ENCODE measurements around the gene HIVEP3.
A peak's percentile ranks its signal among the peaks of the same experiment; 100 is the strongest.

Gene HIVEP3

GRCh38 chr1:41919764-41920397, 1.2 kb upstream of the HIVEP3 start:
- DNase-seq, result peak; percentile 91 to 94

- peak in 1 of 2 experiments; percentile 31 for DNase-seq
Observed at GRCh38 chr1:41919131-41919530, 409 bp upstream of the HIVEP3 start.

GRCh38 chr1:41917835-41918449, 780 bp downstream of the HIVEP3 start:
- peak; percentile 57 to 61 for DNase-seq

- no peak for DNase-seq
Observed at GRCh38 chr1:41917076-41917475, 1.6 kb downstream of the HIVEP3 start.

- peak; percentile 7 to 57 for DNase-seq
Observed at GRCh38 chr1:41915786-41916571, 2.7 kb downstream of the HIVEP3 start.

- DNase-seq, result no peak
Observed at GRCh38 chr1:41914516-41914915, 4.2 kb downstream of the HIVEP3 start.

- DNase-seq, result no peak
Observed at GRCh38 chr1:41913014-41913413, 5.7 kb downstream of the HIVEP3 start.

- DNase-seq, result no peak
Observed at GRCh38 chr1:41908288-41908895, 10.3 kb downstream of the HIVEP3 start.

GRCh38 chr1:41907446-41907845, 11.3 kb downstream of the HIVEP3 start:
- DNase-seq, result no peak

GRCh38 chr1:41906943-41907342, 11.8 kb downstream of the HIVEP3 start:
- no peak for DNase-seq

DNA sequence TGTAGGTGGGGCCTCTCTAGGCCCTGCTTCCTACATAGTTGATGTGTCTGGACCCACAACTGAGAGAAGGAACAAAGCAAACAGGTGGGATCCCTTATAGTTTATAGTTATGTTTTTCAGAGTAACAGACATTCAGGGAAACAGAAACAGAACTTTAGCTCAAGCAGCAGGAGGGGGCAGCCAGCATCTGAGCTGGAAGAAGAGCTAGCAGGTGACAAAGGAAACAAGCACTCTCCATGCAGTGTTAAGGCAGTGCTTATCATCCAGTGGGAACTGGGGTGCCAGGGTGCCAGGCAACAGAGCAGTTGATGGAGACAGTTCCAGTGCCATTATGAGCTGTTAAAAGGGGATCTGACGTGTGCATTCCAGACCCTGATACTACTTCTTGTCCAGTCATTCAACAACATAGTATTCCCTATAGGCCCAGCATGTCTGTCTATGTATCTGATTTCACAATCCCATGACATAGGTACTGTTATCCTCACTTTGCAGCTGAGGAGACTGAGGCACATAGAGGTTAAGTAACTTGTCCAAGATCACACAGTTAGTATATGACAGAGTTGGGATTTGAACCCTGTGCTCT, 13.5 kb downstream of the HIVEP3 start:
- no peak for DNase-seq

DNA sequence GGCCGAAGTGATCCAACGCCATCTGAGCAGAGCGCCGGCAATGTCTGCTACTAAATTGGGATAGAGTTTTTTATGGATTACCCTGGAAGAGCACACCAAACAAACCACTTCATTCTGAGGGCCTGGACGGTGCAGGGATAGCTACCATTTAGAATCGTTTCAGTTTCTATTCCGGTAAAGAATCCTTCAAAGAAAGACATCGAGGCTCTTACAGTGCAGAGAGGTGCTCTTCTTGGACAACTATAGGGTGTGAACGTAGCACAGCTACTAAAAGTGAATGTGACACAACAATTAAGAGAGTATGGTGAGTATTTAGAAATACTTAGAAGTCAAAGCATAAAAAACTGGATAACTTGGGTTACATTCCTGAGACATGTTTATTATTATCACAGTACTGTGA, 16.1 kb downstream of the HIVEP3 start:
- no peak for DNase-seq

DNA sequence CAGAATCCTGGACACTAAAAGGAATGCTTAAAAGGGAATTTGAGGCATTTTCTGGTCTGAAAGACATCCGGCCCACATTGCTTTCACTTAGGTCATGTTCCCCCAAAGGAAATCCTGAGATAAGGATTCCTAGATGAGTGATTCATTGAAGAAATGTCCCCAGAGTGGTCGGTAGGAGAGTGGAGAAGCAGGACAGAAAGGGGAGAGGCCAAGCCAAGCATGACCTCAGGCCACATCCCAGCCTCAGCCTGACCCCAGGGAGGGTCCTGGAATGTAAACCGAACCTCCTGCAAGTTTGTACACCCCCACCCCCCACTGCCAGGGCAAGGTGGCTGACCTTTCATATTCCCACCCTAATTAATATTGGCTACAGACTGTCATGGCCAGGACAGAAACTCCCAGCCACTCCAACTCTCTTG, 16.6 kb downstream of the HIVEP3 start:
- no peak for DNase-seq

GRCh38 chr1:41901551-41901950, 17.2 kb downstream of the HIVEP3 start:
- no peak for DNase-seq

GRCh38 chr1:41900603-41901444, 17.9 kb downstream of the HIVEP3 start:
- no peak for DNase-seq

DNA sequence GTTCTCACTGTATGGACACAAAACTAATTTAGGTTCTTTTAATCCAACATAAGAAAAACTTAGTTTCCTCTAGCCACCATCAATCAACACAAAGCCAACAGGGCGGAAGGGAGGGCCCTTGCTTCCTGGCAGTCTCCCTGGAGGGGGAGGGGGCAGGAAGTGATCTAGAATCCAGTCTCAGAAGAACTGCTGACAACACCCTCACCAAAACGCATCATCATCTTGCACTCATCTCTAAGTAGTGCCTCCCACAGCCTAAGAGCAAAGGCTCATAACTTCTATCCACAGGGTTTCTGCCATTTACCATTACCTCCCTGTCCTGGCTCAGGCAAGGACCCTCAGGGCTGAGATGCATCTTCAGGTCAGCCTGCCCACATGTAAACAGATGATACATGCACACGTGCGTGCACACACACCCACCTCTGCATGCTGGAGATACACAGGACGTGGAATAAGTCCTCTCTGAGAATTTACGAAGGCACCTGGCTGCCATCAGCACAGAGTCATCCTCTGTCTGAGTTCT, 20.5 kb downstream of the HIVEP3 start:
- DNase-seq, result no peak

DNA sequence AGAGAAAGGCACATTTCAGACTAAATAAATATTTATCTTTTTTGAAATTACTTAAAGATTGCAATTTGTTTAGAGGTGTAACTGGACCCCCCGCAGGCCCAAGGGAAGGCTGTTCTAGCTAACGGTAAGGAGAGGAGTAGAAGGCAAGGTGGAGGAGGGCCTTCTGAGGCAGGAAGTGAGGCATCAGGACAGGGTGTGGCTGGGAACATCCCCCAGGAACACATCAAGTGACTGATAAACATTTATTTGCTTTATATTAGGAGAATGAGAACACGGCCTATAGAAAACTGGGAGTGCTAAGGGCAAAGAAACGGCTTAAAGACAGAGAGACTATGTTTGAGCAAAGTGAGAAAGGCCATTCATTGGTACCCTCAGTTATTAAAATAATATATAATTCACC, 23.2 kb downstream of the HIVEP3 start:
- DNase-seq, result no peak

DNA sequence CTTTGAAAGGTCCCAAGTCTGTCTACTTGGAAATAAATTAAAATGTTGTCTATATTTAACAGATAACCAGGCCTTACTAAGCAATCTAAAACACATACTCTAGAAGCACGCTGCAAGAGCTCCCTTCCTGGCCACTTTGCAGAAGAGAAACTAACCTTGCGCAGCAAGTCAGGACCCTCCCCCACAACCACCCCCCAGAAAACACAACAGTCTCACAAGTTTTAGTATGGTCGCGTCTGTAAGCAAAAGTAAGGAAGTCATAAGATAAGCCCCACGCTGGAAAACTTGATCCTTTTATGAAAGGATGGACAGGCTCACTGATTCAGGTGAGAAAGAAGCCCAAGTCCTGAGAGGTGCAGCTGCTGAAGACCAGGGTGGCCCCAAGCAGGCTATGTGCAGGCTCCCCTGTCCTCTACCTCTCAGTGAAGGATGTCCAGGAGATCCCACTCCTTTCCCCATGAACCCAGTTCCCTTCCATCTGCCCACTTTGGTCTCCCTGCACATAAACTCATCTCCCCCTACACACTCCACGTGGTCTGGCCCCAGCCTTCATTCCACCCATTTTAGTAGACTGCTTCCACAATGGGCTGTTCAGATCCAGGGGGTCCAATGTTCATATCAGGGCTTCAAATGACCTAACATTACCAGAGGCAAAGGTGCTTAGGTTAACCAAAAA, 23.8 kb downstream of the HIVEP3 start:
- DNase-seq, result no peak

- DNase-seq, result no peak
Observed at GRCh38 chr1:41894101-41894807, 24.5 kb downstream of the HIVEP3 start.

- DNase-seq, result peak in 1 of 2 experiments; percentile 10
Observed at GRCh38 chr1:41892301-41892781, 26.4 kb downstream of the HIVEP3 start.

Data from NCI-H524 (cell line).